ENCODE results near the gene OSBPL6.

DNA sequence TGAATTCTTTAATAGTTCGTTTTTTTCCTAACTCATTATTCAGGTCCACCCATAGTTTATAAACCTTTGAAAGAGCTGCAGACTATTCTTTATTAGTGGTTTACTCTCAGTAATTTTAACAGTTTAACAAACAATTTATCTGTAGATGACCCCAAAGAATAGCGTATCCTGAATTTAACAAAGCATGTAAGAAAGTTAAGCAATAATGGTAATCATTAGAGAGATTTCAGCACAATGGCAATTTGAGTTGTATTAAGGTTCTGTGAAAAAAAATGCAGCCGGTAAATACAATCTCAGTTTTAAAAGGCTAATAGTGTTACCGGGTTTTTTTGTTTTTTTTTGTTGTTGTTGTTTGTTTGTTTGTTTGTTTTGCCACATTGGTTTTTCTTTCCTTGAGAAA lies 41.8 kb upstream of the OSBPL6 start:
- TF ChIP-seq, protein P1, sequence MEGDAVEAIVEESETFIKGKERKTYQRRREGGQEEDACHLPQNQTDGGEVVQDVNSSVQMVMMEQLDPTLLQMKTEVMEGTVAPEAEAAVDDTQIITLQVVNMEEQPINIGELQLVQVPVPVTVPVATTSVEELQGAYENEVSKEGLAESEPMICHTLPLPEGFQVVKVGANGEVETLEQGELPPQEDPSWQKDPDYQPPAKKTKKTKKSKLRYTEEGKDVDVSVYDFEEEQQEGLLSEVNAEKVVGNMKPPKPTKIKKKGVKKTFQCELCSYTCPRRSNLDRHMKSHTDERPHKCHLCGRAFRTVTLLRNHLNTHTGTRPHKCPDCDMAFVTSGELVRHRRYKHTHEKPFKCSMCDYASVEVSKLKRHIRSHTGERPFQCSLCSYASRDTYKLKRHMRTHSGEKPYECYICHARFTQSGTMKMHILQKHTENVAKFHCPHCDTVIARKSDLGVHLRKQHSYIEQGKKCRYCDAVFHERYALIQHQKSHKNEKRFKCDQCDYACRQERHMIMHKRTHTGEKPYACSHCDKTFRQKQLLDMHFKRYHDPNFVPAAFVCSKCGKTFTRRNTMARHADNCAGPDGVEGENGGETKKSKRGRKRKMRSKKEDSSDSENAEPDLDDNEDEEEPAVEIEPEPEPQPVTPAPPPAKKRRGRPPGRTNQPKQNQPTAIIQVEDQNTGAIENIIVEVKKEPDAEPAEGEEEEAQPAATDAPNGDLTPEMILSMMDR (IDR thresholded peaks at IDR 0.05; ENCODE audit: borderline replicate concordance, extremely low read depth, low read length, poor library complexity, severe bottlenecking) = no peak
- TF ChIP-seq EZH2 (IDR thresholded peaks at IDR 0.05; ENCODE audit: borderline replicate concordance, low read depth, low read length, severe bottlenecking) = no peak
